HTR-8/SVneo (cell line): ENCODE data around the gene ZC3H12A.

Source experiments
- DNase-seq: peaks from one replicate; pipeline ENCODE4 v3.0.0; 2011; ENCODE audit warnings: low spot score, mixed read lengths; ENCODE audit not compliant: insufficient read length
- FAIRE-seq: peaks from 2 replicates; lab custom pipeline; 2011; peaks lifted over from hg19 to GRCh38; lab: Jason Lieb, UNC

The ZC3H12A gene

DNA sequence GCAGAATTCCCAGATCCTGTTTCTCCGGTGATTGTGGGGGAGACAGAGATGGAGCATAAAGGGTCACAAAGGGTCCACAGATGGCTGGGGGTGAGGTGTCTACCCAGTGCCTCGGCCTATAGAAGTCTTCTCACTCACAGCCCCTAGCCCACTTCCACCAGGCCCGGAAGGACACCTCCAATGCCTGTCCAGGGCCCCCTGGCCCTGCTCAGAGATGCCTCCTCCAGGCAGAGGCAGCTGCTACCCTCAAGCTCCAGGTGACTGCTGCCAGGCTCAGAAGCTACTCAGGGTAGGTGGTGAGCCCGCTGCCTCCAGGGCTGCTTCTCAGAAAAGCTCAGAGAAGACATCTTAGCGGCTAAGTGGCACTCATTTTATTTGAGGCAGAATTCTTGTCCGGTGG lies 22.0 kb upstream of the ZC3H12A start:
- FAIRE-seq (no peak), DNase-seq (no peak)

DNA sequence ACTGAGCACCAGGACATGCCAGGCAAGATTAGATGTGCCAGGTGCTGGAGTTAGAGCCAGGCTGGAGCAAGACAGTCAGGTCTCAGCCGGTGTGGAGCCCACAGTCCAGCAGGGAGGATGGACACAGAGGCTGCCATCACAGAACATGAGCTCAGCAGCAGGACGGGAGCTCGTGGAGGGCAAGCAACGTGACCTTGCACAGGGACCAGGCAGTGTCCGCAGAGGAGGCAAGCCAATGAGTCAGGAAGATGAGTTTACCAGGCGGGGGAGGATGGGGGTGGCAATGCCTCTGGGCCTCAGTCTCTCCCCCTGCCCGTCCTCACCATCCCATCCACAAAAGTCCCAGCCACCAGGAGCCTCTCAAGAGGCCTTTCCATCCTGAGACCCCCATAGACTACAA lies 20.7 kb upstream of the ZC3H12A start:
- FAIRE-seq (no peak), DNase-seq (no peak)

DNA sequence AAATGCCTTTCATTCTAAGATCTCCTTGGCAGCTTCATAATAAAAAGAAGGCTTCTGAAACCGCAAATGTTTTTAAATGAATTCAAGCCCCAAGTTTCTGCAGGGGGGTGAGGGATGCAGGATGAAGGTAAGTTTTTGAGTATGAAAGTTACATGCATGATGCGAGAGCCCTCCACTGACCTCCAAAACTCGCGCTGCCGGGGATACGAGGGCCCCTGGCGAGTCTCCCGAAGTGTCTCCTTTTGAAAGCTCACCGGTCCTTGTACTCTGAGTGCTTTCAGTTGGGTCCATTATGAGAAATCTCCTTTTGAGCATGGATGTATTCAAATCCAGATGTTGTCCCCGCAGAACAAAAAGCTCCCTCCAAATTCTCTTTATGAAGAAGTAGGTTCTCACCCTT lies 18.9 kb upstream of the ZC3H12A start:
- FAIRE-seq (no peak), DNase-seq (no peak)

DNA sequence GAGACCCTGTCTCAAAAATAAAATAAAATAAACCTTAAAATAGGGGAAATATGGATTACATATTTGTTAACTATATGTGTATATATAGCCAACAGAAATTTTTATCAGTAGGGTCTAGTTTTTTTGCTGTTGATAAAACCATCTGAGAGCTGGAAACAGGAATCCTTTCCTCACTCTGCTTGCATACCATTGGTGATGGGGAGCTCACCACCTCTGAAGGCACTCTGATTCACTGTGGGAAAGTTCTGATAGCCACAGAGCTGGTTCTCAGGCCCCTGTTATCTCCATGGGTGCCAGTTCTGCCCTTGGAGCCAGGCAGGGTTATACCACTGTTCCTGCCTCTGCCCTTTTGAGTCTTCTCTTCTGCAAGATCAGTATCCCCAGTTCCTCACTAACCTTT lies 17.8 kb upstream of the ZC3H12A start:
- no peak for DNase-seq
- FAIRE-seq: no peak

DNA sequence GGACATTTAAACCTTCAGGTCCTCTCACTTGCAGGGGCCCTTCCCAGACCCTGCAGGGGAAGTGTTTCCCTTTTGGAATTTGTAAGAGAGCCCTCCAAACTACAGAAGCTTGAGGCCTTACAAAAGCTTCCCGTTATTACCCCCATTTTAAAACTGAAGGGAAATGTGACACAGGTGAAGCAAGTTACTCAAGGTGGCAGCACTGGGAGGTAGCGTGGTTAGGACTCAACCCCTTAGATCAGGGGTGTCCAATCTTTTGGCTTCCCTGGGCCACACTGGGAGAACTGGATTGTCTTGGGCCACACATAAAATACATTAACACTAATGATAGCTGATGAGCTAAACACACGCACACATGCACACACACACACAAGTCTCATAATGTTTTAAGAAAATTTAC lies 15.8 kb upstream of the ZC3H12A start:
- DNase-seq (no peak), FAIRE-seq (no peak)

DNA sequence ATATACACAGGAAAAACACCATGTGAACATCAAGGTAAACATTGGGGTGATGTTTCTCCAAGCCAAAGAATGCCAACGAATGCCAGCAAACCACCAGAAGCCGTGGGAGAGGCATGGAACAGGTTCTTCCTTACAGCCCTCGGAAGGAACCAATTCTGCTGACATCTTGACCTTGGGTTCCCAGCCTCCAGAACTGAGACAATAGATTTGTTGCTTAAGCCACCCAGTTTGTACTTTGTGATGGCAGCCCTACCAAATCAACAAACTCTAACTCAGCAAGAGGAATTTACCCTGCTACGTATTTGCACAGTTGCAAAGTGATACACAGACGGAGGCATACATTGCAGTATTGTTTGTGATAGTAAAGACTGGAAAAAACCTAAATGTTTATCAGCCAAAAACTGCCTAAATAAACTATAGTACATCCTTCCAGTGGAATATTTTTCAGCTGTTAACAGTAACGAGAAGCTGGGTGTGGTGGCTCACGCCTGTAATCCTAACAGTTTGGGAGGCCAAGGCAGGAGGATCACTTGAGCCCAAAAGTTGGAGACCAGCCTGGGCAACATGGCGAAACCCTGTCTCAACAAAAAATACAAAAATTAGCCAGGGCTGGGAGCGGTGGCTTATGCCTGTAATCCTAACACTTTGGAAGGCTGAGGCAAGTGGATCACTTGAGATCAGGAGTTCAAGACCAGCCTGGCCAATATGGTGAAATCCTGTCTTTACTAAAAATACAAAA lies 12.5 kb upstream of the ZC3H12A start:
- no peak for DNase-seq
- no peak for FAIRE-seq

DNA sequence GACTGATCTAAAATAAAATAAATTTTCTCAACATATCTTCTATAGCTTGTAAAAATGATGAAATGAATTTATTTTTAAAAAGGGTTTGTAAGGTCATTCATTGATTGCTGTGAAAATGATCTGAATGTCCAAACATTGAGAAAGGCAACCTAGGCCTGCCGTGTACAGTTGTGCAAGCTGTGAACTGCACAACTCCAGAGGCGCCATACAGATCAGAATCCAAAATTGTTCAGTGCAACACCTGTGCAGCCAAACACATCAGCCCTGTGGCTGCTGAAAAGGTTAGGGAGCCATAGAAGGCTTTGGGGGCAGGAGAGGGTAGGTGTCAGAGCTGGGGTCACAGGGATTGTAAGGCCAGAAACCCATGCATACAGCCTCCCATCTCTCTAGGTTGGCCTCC lies 9.9 kb upstream of the ZC3H12A start:
- no peak for FAIRE-seq

DNA sequence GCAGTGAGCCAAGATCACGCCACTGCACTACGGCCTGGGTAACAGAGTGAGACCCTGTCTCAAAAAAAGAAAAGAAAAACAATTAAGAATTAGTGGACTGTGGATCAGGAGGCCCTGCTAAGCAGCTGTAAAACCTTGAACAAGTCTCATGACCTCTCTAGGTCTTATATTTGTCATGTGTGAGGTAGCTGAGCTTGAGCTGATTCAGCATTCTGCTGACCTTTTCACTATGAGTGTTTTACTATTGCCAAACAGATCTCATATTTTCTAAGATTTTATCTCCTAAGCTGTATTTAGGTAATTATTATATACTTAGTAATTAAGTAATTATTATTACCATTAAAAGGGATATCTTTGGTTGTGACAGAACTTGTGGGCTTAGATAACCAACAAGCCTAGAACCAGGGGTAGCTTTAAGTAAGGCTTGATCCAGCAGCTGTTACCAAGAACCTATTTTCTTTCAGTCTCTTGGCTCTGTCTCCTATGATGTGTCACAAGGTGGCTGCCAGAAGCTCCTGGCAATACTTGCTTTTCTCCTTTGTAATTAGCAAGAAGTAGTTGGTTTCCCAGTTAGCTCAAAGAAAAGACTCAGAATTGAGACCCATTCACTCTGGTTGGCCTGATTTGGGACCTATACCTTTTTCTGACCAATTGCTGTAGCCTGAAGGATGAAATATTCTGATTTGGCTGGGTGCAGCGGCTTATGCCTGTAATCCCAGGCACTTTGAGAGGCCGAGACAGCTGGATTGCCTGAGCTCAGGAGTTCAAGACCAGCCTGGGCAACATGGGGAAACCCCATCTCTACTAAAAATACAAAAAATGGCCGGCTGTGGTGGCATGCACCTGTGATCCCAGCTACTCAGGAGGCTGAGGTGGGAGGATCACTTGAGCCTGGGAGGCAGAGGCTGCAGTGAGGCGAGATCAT lies 8.5 kb upstream of the ZC3H12A start:
- FAIRE-seq (no peak), DNase-seq (no peak)

More for the DNA sequence above, 9.9 kb upstream of the ZC3H12A start:
- DNase-seq: no peak

DNA sequence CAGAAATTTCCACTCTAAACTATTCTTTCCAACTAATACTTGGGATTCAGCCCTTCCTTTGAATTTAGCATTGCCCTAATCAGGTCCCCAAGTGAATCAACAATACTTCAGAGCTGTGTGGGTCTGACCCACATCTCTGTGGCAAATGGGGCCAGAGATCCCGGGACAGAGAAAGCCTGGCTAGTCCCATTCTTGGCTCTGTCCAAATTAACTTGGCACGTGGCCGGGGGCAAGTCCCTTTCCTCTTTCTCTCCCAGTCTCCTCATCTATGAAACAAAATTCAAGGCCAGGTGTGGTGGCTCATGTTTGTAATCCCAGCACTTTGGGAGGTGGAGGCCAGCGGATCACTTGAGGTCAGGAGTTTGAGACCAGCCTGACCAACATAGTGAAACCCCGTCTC lies 6.3 kb upstream of the ZC3H12A start:
- DNase-seq (no peak), FAIRE-seq (no peak)

DNA sequence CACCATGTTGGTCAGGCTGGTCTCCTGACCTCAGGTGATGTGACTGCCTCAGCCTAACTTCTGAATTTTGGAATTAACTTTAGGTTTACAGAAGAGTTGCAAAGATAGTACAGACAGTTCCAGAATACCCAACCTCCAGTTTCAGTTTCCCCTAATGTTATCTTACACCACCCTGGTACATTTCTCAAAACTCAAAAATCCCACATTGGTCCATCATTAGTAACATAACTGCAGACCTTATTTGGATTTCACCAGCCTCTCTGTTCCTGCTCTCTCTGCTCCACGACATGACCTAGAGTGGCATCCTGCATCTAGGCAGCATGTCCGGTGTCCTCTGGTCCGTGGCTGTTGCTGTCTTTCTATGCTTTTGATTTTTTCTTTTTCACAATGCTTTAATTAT lies 5.0 kb upstream of the ZC3H12A start:
- DNase-seq (no peak), FAIRE-seq (no peak)

DNA sequence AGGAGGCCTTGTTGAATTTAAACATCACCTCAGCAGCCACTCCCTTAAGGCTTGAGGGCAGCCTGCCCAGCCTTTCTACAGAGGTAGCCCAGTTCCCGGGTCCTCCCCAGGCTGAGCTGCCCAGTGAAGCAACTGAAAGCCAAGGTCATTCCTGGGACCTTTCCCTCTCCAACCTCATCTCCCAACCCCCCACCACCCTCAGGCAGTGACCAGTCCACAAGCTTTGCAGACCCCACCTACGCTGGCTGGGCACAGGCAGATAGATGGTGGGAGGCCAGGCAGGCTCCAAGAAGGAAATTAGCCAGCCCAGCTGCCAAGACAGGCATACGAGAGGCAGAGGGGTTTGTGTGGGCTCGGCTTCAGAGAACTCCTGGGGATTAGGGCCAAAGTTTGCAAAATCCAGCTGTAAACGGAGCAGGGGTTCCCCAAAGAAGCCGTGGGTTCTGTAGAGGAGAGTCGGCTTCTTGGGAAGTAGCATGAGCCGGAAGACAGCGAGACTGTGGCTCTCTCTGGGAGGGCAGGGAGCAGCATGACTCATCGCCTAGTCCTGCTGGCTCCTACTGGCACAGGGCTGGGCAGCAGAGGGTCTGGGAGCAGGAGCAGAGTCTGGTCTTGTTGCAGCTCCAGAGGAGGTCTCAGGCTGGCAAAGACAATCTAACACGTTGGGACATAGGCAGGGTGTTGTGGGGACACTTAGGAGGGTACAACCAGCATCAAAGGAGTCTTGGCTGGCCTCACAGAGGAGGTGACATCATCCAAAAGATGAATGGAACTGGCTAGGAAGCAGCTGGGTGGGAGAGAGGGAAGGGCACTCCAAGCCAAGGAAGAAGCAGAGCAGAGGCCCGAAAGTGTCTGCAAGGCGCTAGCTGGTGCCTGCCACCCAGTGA lies 2.8 kb upstream of the ZC3H12A start:
- FAIRE-seq: peak; percentile 16

DNA sequence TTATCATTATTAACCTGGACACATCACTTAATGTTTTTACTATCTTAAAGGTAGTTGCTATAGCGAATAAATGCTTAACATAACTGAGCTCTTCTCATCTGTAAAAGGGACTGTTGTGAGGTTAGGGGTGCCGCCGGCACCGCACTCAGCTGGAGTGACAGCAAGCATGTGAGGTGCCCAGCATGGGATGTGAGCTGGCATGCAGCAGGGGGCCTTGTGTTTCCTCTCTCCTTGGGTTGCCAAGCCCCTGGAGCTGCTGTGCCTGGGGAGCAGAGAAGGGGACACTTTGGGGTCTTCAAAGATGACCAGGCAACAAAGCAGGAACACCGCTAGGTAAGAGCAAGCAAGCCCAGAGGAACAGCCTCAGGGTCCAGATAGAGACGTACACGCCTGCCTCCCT lies 2.1 kb upstream of the ZC3H12A start:
- DNase-seq (no peak), FAIRE-seq (no peak)

More for the DNA sequence above, 2.8 kb upstream of the ZC3H12A start:
- DNase-seq: peak; percentile 94

DNA sequence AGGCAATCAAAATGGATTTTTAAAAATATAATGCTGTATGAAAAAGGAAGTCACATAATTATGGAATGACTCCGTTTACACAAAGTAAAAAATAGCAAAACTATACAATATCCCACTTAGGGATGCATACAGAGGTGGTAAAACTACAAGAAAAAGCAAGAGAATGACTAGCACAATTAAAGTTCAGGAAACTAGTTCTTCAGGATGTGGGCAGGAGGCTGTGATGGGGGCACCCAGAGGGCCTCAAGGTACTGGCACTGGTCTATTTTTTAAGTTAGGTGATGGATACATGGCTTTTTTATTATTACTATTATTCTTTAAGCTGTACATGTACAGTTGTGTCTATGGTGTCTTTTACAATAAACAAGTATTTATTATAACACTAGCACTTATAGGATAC lies 1.4 kb upstream of the ZC3H12A start:
- no peak for DNase-seq
- FAIRE-seq: no peak

DNA sequence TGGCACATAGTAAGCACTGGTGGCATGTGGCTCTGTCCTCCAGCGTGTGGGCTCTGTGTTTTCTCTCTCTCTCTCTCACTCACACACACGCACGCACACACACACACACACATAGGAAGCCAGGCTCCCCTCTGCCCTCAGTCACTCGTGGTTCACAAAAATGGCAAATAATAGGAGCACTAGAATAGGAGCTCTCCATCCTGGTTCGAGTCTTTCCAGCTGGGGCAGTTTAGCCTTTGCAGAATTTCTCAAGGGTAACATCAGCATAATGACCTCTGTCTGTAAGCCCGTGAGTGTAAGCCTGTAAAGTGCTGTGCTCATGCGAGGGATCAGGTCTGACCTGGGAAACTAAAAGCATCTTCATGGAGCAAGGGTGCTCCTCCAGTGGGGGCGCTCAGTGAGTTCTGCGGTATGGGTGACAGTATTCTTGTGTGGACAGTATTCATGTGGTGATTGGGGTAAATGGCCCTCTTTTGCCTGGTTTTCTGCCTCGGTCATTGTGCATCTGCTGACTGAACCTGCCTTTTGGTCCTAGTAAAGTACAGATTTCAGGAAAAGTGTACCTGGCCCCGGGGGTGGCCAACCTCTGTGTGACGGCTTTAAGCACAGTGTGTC lies 842 bp upstream of the ZC3H12A start:
- DNase-seq: no peak
- FAIRE-seq: no peak

DNA sequence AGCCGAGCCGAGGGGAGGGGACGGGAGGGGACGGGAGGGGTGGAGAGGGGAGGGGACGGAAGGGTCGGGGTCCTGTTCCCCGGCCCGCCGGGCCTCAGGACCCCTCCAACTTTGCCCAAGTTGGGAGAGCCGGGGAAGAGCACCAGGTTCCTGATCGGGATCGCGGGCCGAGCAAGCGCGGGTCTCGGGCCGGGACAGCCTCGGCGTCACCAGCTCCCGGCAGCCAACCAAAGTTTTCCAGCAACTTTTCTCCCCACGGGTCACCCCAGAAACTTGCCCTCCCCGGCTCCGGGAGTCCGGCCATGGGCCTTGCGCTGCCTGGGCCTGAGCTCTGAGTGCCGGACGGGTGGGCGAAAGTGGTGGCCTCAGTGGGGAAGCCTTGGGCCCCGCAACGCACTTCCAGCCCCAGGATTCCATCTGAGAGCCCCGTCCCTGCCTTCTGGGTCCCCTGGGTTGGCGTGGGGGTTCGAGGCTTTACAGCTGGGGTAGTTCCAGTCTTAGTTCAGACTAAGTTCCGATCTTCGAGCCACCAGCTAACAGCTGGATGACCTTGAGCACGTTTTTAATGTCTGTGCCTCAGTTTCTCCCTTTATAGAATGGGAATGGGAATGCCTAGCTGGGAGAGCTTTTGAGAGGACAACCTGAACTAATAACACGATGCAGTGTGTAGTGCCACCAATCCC lies 458 bp downstream of the ZC3H12A start:
- FAIRE-seq (no peak), DNase-seq (no peak)

DNA sequence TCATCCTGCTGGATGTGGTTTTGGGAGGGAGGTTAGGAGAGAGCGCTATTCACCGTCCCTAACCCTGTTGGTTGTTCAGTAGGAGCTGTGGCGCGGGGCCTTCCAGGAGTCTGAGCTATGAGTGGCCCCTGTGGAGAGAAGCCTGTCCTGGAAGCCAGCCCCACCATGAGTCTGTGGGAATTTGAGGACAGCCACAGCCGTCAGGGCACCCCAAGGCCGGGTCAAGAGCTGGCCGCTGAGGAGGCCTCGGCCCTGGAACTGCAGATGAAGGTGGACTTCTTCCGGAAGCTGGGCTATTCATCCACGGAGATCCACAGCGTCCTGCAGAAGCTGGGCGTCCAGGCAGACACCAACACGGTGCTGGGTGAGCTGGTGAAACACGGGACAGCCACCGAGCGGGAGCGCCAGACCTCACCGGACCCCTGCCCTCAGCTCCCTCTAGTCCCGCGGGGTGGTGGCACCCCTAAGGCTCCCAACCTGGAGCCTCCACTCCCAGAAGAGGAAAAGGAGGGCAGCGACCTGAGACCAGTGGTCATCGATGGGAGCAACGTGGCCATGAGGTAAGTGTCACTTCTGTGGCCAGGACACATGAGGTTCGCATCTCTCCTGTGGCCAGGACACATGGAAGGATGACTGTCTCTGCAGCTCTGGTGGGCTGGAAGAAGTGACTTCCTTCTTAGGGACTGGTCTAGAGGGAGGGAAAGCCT lies 1.2 kb downstream of the ZC3H12A start:
- no peak for FAIRE-seq
- DNase-seq: no peak

DNA sequence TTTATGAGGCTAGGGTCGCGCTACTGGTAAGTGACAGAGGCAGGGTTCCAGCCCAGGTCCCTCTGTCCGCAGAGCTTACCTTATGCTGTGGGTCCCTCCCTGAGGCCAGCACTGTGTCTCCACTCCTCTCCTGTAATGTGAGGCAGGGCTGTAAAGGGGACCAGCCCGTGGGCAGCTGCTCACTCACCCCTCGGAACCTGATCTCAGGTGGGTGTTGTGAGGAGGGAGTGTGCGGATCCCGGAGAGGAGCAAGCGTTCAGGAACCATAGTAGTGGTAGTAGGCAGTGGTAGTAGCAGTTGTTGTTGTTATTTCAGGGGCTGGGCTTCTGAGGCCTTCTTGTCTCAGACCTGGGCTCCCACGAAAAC lies 1.7 kb downstream of the ZC3H12A start:
- no peak for FAIRE-seq
- DNase-seq: no peak

DNA sequence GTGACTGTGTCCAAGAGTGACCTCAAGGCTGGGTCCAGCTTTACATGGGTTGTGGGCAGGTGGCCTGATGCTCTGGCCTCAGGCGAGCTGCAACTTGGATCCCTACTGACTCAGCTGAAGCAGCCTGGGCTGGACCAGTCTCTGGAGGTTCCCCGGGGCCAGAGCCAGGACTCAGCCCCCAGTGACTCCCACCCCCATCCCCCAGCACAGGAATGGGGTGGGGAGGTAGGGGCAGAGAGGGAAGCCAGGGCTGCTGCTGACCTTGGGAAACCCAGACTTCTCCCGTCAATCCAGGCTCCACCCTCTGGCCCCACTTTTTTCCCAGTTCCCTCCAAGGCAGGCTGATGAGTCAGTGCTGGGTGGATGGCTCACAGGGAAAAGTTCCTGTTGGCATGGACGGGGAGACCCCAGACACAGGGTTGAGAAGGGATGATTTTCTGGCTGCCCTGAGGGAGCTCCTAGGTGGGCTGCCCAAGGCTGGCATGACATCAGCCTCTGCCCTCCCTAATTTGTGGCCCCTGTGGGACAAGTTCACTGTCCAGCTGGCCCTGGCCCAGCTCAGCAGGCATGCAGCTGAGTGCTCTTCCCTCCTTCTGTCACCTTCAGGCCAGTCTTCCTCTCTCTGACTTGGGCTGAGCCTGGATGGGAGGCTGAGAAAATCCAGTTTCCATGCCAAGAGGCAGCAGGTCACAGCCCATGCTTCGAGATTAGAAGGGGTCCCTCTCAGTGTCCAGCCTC lies 2.2 kb downstream of the ZC3H12A start:
- FAIRE-seq: no peak
- DNase-seq: peak; percentile 69
